HAP-1 (cell line): ENCODE results near the gene COL13A1.

Experiments used
- DNase-seq, 2 experiments: peaks; one replicate each; pipeline ENCODE4 v3.0.0-alpha.2; 2016 to 2020; ENCODE audit warnings: low spot score in 2 of 2
- H3K27me3 ChIP-seq: fragments of 250-450 bp; sonication (Bioruptor Pico); 2 replicates; pipeline ENCODE4 v1.5.1; 2020; ENCODE audit warnings: low read depth, mild to moderate bottlenecking, moderate library complexity
- H3K36me3 ChIP-seq: fragments of 250-450 bp; sonication (Bioruptor Pico); replicated peaks from 2 replicates; pipeline ENCODE4 v1.5.1; 2020; ENCODE audit warnings: mild to moderate bottlenecking
- H3K4me1 ChIP-seq: fragments of 250-450 bp; sonication (Bioruptor Pico); 2 replicates; pipeline ENCODE4 v1.5.1; 2020; ENCODE audit warnings: mild to moderate bottlenecking
- H3K4me3 ChIP-seq: fragments of 250-450 bp; sonication (Bioruptor Pico); 2 replicates; pipeline ENCODE4 v1.5.1; 2020; ENCODE audit warnings: mild to moderate bottlenecking, moderate library complexity
- H3K9me3 ChIP-seq: fragments of 250-450 bp; sonication (Bioruptor Pico); 2 replicates; pipeline ENCODE4 v1.5.1; 2020; ENCODE audit warnings: mild to moderate bottlenecking, moderate library complexity
- in situ Hi-C: fragments of 300-500 bp; cut with MboI; formaldehyde crosslinking; loops from 3 replicates; pipeline ENCODE4 v1.14.3; 2020; ENCODE audit warnings: low sequenced_read_pairs, inconsistent platforms, mixed read lengths

Gene COL13A1

GRCh38 chr10:69902835-69903535, 101.3 kb downstream of the COL13A1 start:
- in situ Hi-C loops: no loop called here
- H3K9me3 ChIP-seq: no peaks in the 10 kb centered on the region
- DNase-seq: no peak
- no peaks in the 10 kb centered on the region for H3K27me3 ChIP-seq
- no peaks in the 10 kb centered on the region for H3K4me1 ChIP-seq
- no peaks in the 10 kb centered on the region for H3K36me3 ChIP-seq
- H3K4me3 ChIP-seq: no peak overlapping the region

GRCh38 chr10:69904533-69904932, 102.8 kb downstream of the COL13A1 start:
- DNase-seq: no peak
- Histone ChIP-seq H3K36me3 (no peaks in the 10 kb centered on the region), H3K4me3 (no peak overlapping the region), H3K27me3 (no peaks in the 10 kb centered on the region), H3K4me1 (no peaks in the 10 kb centered on the region), H3K9me3 (no peaks in the 10 kb centered on the region)
- in situ Hi-C loops: no loop called here

GRCh38 chr10:69906425-69906824, 104.7 kb downstream of the COL13A1 start:
- in situ Hi-C loops: no loop called here
- Histone ChIP-seq H3K4me3 (no peak overlapping the region), H3K27me3 (no peaks in the 10 kb centered on the region), H3K4me1 (no peaks in the 10 kb centered on the region), H3K36me3 (no peaks in the 10 kb centered on the region), H3K9me3 (no peaks in the 10 kb centered on the region)
- no peak for DNase-seq

GRCh38 chr10:69907517-69907916, 105.8 kb downstream of the COL13A1 start:
- H3K4me1 ChIP-seq: no peaks in the 10 kb centered on the region
- H3K36me3 ChIP-seq: no peaks in the 10 kb centered on the region
- no peak for DNase-seq
- no peaks in the 10 kb centered on the region for H3K9me3 ChIP-seq
- in situ Hi-C loops: no loop called here
- no peak overlapping the region for H3K4me3 ChIP-seq
- H3K27me3 ChIP-seq: no peaks in the 10 kb centered on the region

GRCh38 chr10:69908124-69908523, 106.4 kb downstream of the COL13A1 start:
- Histone ChIP-seq H3K27me3 (no peaks in the 10 kb centered on the region), H3K9me3 (no peaks in the 10 kb centered on the region), H3K4me3 (no peak overlapping the region), H3K36me3 (no peaks in the 10 kb centered on the region), H3K4me1 (no peaks in the 10 kb centered on the region)
- in situ Hi-C loops: no loop called here
- no peak for DNase-seq

GRCh38 chr10:69910561-69910960, 108.9 kb downstream of the COL13A1 start:
- Histone ChIP-seq H3K36me3 (no peaks in the 10 kb centered on the region), H3K4me1 (no peaks in the 10 kb centered on the region), H3K9me3 (no peaks in the 10 kb centered on the region), H3K27me3 (no peaks in the 10 kb centered on the region), H3K4me3 (no peak overlapping the region)
- in situ Hi-C loops: loop anchor here (10.0 kb wide), 1 partner anchor 266 kb away; no protein-coding TSS in a partner anchor
- DNase-seq: no peak

- Histone ChIP-seq H3K4me1 (no peaks in the 10 kb centered on the region), H3K9me3 (no peaks in the 10 kb centered on the region), H3K36me3 (no peaks in the 10 kb centered on the region), H3K4me3 (no peak overlapping the region), H3K27me3 (no peaks in the 10 kb centered on the region; the same call in 1 of the 2 replicates)
- in situ Hi-C loops: loop anchor here (10.0 kb wide), 1 partner anchor 267 kb away; no protein-coding TSS in a partner anchor
- DNase-seq: no peak
Measured at GRCh38 chr10:69911613-69912528, 110.2 kb downstream of the COL13A1 start.

GRCh38 chr10:69912589-69912988, 110.9 kb downstream of the COL13A1 start:
- Histone ChIP-seq H3K36me3 (no peaks in the 10 kb centered on the region), H3K4me3 (no peak overlapping the region), H3K27me3 (no peaks in the 10 kb centered on the region; the same call in 1 of the 2 replicates), H3K4me1 (no peaks in the 10 kb centered on the region), H3K9me3 (no peaks in the 10 kb centered on the region)
- DNase-seq: no peak
- in situ Hi-C loops: loop anchor here (10.0 kb wide), 1 partner anchor 268 kb away; no protein-coding TSS in a partner anchor

- H3K4me1 ChIP-seq: no peaks in the 10 kb centered on the region
- H3K9me3 ChIP-seq: no peaks in the 10 kb centered on the region
- H3K4me3 ChIP-seq: no peak overlapping the region
- DNase-seq: no peak
- in situ Hi-C loops: loop anchor here (10.0 kb wide), 1 partner anchor 269 kb away; no protein-coding TSS in a partner anchor
- H3K36me3 ChIP-seq: no peaks in the 10 kb centered on the region
- no peaks in the 10 kb centered on the region; the same call in 1 of the 2 replicates for H3K27me3 ChIP-seq
Measured at GRCh38 chr10:69913606-69914382, 112.1 kb downstream of the COL13A1 start.

GRCh38 chr10:69914398-69915214, 112.9 kb downstream of the COL13A1 start:
- Histone ChIP-seq H3K4me1 (no peaks in the 10 kb centered on the region), H3K27me3 (no peaks in the 10 kb centered on the region; the same call in 1 of the 2 replicates), H3K9me3 (no peaks in the 10 kb centered on the region), H3K4me3 (no peak overlapping the region), H3K36me3 (no peaks in the 10 kb centered on the region)
- peak; percentile 45 to 80 for DNase-seq
- in situ Hi-C loops: loop anchor here (10.0 kb wide), 1 partner anchor 270 kb away; no protein-coding TSS in a partner anchor

- Histone ChIP-seq H3K4me1 (no peaks in the 10 kb centered on the region), H3K27me3 (no peaks in the 10 kb centered on the region; the same call in 1 of the 2 replicates), H3K9me3 (no peaks in the 10 kb centered on the region), H3K36me3 (no peaks in the 10 kb centered on the region), H3K4me3 (no peak overlapping the region)
- in situ Hi-C loops: loop anchor here (10.0 kb wide), 1 partner anchor 270 kb away; no protein-coding TSS in a partner anchor
- DNase-seq: no peak
Measured at GRCh38 chr10:69915215-69915560, 113.5 kb downstream of the COL13A1 start.

- no peaks in the 10 kb centered on the region; the same call in none of the 2 replicates for H3K27me3 ChIP-seq
- no peaks in the 10 kb centered on the region for H3K4me1 ChIP-seq
- in situ Hi-C loops: loop anchor here (10.0 kb wide), 1 partner anchor 271 kb away; no protein-coding TSS in a partner anchor
- H3K9me3 ChIP-seq: no peaks in the 10 kb centered on the region
- DNase-seq: no peak
- no peak overlapping the region for H3K4me3 ChIP-seq
- H3K36me3 ChIP-seq: no peaks in the 10 kb centered on the region
Measured at GRCh38 chr10:69916118-69916517, 114.4 kb downstream of the COL13A1 start.
